ENCODE results near the gene TFR2. TPM values are rescaled to one million over a fixed set of nuclear protein-coding genes. Genes with fewer than 3 reads are reported as not detected.

The TFR2 gene
- total RNA-seq, 1 experiment from 2014 or later = not detected

GRCh38 chr7:100679129-100679926 is 38.0 kb upstream of the TFR2 start:
- ATAC-seq (peak; percentile 4; the same call in 1 of the 2 replicates), DNase-seq (no peak)
- Histone ChIP-seq H4K20me1 (ENCODE audit: low read length) (no peaks in the 10 kb centered on the region), H3K4me3 (ENCODE audit: low read length) (no peak overlapping the region), H3K79me2 (ENCODE audit: low read length) (peaks cover 17% of the 10 kb centered on the region), H3K27me3 (ENCODE audit: low read length) (no peaks in the 10 kb centered on the region), H2AFZ (ENCODE audit: low read length) (no peak overlapping the region), H3K36me3 (ENCODE audit: low read depth, low read length) (peaks cover 17% of the 10 kb centered on the region; the same call in 1 of the 2 replicates), H3K4me2 (ENCODE audit: low read length) (no peak overlapping the region), H3K9me2 (replicated peaks; ENCODE audit: low read length) (no peaks in the 10 kb centered on the region), H3K4me1 (ENCODE audit: insufficient read depth, low read length) (no peaks in the 10 kb centered on the region), H3K9ac (ENCODE audit: low read length) (no peak overlapping the region), H3K27ac (ENCODE audit: low read length) (no peak overlapping the region), H3K9me3 (ENCODE audit: low read length) (no peaks in the 10 kb centered on the region), H3F3A (ENCODE audit: low read length, unreplicated experiment) (no peaks in the 10 kb centered on the region)
- BruUV-seq (replicated peaks) = no TSS peak
- ChIA-PET POLR2A (ENCODE audit: unreplicated experiment) (no interaction called here), CTCF (interaction anchor here (1.0 kb wide), 1 partner anchor 67 kb away, joined by 3 read pairs; the partner anchor contains the start of gene MOSPD3)
- TF ChIP-seq EZH2 (IDR thresholded peaks at IDR 0.05; ENCODE audit: low read length, unreplicated experiment) = no peak
- TF ChIP-seq EZH2phosphoT487 (IDR thresholded peaks at IDR 0.05; ENCODE audit: borderline replicate concordance, low read length) = no peak
- TF ChIP-seq, protein P1, sequence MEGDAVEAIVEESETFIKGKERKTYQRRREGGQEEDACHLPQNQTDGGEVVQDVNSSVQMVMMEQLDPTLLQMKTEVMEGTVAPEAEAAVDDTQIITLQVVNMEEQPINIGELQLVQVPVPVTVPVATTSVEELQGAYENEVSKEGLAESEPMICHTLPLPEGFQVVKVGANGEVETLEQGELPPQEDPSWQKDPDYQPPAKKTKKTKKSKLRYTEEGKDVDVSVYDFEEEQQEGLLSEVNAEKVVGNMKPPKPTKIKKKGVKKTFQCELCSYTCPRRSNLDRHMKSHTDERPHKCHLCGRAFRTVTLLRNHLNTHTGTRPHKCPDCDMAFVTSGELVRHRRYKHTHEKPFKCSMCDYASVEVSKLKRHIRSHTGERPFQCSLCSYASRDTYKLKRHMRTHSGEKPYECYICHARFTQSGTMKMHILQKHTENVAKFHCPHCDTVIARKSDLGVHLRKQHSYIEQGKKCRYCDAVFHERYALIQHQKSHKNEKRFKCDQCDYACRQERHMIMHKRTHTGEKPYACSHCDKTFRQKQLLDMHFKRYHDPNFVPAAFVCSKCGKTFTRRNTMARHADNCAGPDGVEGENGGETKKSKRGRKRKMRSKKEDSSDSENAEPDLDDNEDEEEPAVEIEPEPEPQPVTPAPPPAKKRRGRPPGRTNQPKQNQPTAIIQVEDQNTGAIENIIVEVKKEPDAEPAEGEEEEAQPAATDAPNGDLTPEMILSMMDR (conservative IDR thresholded peaks at IDR 0.05; ENCODE audit: low read depth, low read length) = no peak
- intact Hi-C loops (cut with micrococcal nuclease) = no loop called here

- no peaks in the 10 kb centered on the region for H3K4me1 ChIP-seq (ENCODE audit: insufficient read depth, low read length)
- ATAC-seq (no peak), DNase-seq (no peak)
- H3K9ac ChIP-seq (ENCODE audit: low read length) = no peak overlapping the region
- POLR2A ChIA-PET (ENCODE audit: unreplicated experiment) = no interaction called here
- H3K27me3 ChIP-seq (ENCODE audit: low read length) = no peaks in the 10 kb centered on the region
- CTCF ChIA-PET = interaction anchor here (1.0 kb wide), 1 partner anchor 66 kb away, joined by 3 read pairs; the partner anchor contains the start of gene MOSPD3
- no peaks in the 10 kb centered on the region for H3K9me3 ChIP-seq (ENCODE audit: low read length)
- no peaks in the 10 kb centered on the region for H4K20me1 ChIP-seq (ENCODE audit: low read length)
- peaks cover 17% of the 10 kb centered on the region; the same call in 1 of the 2 replicates for H3K36me3 ChIP-seq (ENCODE audit: low read depth, low read length)
- TF ChIP-seq EZH2phosphoT487 (IDR thresholded peaks at IDR 0.05; ENCODE audit: borderline replicate concordance, low read length) = no peak
- no peak for TF ChIP-seq EZH2 (IDR thresholded peaks at IDR 0.05; ENCODE audit: low read length, unreplicated experiment)
- TF ChIP-seq, protein P1 (conservative IDR thresholded peaks at IDR 0.05; ENCODE audit: low read depth, low read length) = no peak
- H3K4me2 ChIP-seq (ENCODE audit: low read length) = no peak overlapping the region
- no peak overlapping the region for H2AFZ ChIP-seq (ENCODE audit: low read length)
- H3F3A ChIP-seq (ENCODE audit: low read length, unreplicated experiment) = no peaks in the 10 kb centered on the region
- H3K79me2 ChIP-seq (ENCODE audit: low read length) = peaks cover 24% of the 10 kb centered on the region
- H3K27ac ChIP-seq (ENCODE audit: low read length) = no peak overlapping the region
- intact Hi-C loops (cut with micrococcal nuclease) = no loop called here
- no peak overlapping the region for H3K4me3 ChIP-seq (ENCODE audit: low read length)
- H3K9me2 ChIP-seq (replicated peaks; ENCODE audit: low read length) = no peaks in the 10 kb centered on the region
- BruUV-seq (replicated peaks) = TSS peak; percentile 61
These were observed 37.1 kb upstream of the TFR2 start for GRCh38 chr7:100678291-100678984.
